ENCODE data around the gene MYH10.

DNA sequence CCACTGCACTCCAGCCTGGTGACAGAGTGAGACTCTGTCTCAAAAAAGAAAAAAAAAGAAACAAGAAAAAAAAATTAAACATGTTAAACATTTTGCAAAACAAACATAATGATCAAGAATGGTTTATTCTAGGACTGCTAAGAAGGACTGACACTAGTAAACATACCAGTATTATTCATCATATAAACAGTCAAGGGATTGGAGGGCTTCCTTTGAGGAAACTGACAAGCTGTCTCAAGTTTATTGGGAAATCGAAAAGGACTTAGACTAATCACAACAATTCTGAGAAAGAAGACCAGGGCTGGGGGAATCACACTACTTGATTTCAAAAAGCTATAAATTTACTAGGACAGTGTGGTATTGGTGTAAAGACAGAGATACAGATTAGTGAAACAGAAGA is 75.5 kb downstream of the MYH10 start:
- no peak for TF ChIP-seq EZH2 (IDR thresholded peaks at IDR 0.05; ENCODE audit: low read depth)
- TF ChIP-seq, protein P1, sequence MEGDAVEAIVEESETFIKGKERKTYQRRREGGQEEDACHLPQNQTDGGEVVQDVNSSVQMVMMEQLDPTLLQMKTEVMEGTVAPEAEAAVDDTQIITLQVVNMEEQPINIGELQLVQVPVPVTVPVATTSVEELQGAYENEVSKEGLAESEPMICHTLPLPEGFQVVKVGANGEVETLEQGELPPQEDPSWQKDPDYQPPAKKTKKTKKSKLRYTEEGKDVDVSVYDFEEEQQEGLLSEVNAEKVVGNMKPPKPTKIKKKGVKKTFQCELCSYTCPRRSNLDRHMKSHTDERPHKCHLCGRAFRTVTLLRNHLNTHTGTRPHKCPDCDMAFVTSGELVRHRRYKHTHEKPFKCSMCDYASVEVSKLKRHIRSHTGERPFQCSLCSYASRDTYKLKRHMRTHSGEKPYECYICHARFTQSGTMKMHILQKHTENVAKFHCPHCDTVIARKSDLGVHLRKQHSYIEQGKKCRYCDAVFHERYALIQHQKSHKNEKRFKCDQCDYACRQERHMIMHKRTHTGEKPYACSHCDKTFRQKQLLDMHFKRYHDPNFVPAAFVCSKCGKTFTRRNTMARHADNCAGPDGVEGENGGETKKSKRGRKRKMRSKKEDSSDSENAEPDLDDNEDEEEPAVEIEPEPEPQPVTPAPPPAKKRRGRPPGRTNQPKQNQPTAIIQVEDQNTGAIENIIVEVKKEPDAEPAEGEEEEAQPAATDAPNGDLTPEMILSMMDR (conservative IDR thresholded peaks at IDR 0.05): no peak

All from PC-9 (cell line).